ENCODE measurements around the gene RIPK4. TPM values are rescaled to one million over a fixed set of nuclear protein-coding genes. Genes with fewer than 3 reads are reported as not detected.

Gene RIPK4
- total RNA-seq, 3 donors from 2014 or later = 0.13 to 0.20 (median 0.19) TPM

- Mint-ChIP-seq H3K27me3 (ENCODE audit: low read depth) (peaks cover 56% of the 10 kb centered on the region), H3K4me3 (no peak overlapping the region), H3K9me3 (no peaks in the 10 kb centered on the region), H3K4me1 (ENCODE audit: low read depth) (peaks cover 3% of the 10 kb centered on the region), H3K36me3 (ENCODE audit: insufficient read depth) (no peaks in the 10 kb centered on the region)
- DNase-seq (no peak), ATAC-seq (no peak)
Measured at GRCh38 chr21:41759926-41760325, 6.9 kb downstream of the RIPK4 start.

GRCh38 chr21:41759214-41759840, 7.5 kb downstream of the RIPK4 start:
- no peak overlapping the region for H3K4me3 Mint-ChIP-seq
- H3K4me1 Mint-ChIP-seq (ENCODE audit: low read depth) = peaks cover 3% of the 10 kb centered on the region
- H3K9me3 Mint-ChIP-seq = no peaks in the 10 kb centered on the region
- no peaks in the 10 kb centered on the region for H3K36me3 Mint-ChIP-seq (ENCODE audit: insufficient read depth)
- ATAC-seq (no peak), DNase-seq (no peak)
- H3K27me3 Mint-ChIP-seq (ENCODE audit: low read depth) = peaks cover 51% of the 10 kb centered on the region

DNA sequence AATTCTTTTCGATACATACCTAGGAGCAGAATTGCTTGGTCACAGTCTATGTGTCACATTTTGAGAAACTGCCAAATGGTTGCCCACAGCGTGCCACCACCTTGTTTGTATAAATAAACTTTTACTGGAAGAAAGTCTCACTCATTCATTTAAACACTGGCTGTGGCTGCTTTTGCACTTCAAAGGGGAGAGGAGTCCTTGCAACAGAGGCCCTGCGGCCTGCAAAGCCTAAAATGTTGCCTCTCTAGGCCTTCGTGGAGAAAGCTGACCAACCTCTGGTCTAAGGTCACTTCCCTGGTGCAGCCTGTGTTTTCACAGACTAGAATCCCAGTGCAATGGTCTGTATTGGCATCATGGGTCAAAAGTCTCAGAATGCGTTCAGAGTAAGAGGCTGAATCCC, 8.3 kb downstream of the RIPK4 start:
- H3K27me3 Mint-ChIP-seq (ENCODE audit: low read depth) = peaks cover 46% of the 10 kb centered on the region
- H3K4me1 Mint-ChIP-seq (ENCODE audit: low read depth) = peaks cover 3% of the 10 kb centered on the region
- DNase-seq = no peak
- no peak overlapping the region for H3K4me3 Mint-ChIP-seq
- no peaks in the 10 kb centered on the region for H3K9me3 Mint-ChIP-seq
- ATAC-seq = no peak
- no peaks in the 10 kb centered on the region for H3K36me3 Mint-ChIP-seq (ENCODE audit: insufficient read depth)

- Mint-ChIP-seq H3K4me3 (no peak overlapping the region), H3K4me1 (ENCODE audit: low read depth) (no peaks in the 10 kb centered on the region), H3K36me3 (ENCODE audit: insufficient read depth) (no peaks in the 10 kb centered on the region), H3K27me3 (ENCODE audit: low read depth) (peaks cover 22% of the 10 kb centered on the region), H3K9me3 (no peaks in the 10 kb centered on the region)
- DNase-seq = no peak
- ATAC-seq = no peak
Measured at GRCh38 chr21:41755934-41756773, 10.7 kb downstream of the RIPK4 start.

DNA sequence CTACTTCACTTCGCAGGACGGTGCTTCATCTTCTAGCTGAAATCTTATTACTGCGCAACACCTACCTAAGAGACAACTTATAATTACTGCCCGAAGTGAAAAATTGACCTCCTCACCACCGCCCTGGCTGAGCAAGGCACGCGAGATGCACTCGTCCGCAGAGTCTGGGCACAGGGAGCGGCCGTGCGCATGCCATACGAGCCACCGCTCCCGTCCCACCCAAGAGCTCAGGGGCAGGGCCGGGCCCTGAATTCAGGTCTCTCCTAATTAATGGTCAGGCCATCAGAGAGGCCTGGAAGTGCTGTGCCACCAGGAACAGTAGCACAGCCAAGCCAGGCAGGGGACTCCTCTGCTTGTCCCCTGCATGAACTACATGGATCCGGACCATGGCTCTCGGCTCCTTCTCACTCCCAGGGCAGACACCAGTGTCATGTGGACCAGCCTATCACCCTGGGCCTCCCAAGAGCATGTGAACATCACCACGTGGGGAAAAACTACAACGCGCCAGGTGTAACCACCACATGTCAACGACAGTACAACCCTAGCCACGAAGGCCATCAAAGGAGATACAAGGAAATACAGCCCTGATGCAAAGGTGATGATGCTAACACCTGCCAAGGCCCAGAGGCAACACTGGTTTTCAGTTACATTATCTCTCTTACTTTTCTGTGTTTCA, 11.5 kb downstream of the RIPK4 start:
- Mint-ChIP-seq H3K36me3 (ENCODE audit: insufficient read depth) (no peaks in the 10 kb centered on the region), H3K4me1 (ENCODE audit: low read depth) (no peaks in the 10 kb centered on the region), H3K9me3 (no peaks in the 10 kb centered on the region), H3K4me3 (no peak overlapping the region), H3K27me3 (ENCODE audit: low read depth) (peaks cover 15% of the 10 kb centered on the region)
- DNase-seq (no peak), ATAC-seq (no peak)

GRCh38 chr21:41754479-41754891, 12.4 kb downstream of the RIPK4 start:
- Mint-ChIP-seq H3K9me3 (no peaks in the 10 kb centered on the region), H3K4me3 (no peak overlapping the region), H3K36me3 (ENCODE audit: insufficient read depth) (no peaks in the 10 kb centered on the region), H3K27me3 (ENCODE audit: low read depth) (peaks cover 5% of the 10 kb centered on the region), H3K4me1 (ENCODE audit: low read depth) (no peaks in the 10 kb centered on the region)
- DNase-seq (no peak), ATAC-seq (no peak)

DNA sequence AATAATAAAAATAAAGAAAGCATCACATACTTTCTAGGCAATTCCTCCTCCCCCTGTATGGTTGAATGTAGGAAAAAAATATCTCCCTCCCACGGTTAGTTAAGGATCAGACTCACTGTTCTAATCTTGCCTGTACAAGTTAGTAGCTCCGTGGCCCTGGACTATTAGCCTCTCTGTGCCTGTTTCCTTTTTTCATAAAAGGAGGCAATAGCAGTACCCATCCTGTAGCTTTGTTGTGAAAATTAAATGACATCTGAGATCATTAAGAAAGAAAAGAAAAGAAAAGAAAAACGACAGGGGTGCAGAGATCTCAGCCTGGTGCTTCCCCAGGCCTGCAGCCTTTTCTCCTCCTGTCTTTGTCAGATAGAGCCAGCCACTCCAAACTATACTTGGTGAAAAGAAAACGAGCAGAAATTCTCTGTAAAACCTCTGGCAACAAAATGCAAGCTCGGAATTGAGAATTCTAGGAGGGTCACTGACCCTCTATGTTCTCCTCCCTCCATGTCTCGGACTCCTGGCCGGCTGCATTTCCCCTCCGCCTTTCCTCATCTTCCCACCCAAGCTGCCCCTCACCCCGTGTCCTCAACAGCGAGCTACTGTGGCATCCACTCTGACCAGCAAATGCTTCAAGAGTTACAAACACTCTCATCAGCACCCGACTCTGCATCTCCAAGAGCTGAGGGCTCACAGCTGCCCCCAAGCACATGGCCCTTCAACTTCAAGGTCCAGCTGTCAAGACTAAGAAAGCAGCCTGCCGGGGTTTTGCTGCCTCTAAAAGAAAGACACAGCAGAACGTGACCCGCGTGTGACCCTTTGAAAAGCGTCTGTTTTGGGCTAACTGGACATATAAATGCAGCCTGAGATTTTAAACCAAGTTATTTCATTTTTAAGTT, 13.6 kb downstream of the RIPK4 start:
- Mint-ChIP-seq H3K9me3 (no peaks in the 10 kb centered on the region), H3K4me1 (ENCODE audit: low read depth) (no peaks in the 10 kb centered on the region), H3K27me3 (ENCODE audit: low read depth) (no peaks in the 10 kb centered on the region), H3K4me3 (no peak overlapping the region), H3K36me3 (ENCODE audit: insufficient read depth) (no peaks in the 10 kb centered on the region)
- ATAC-seq (no peak), DNase-seq (no peak)

DNA sequence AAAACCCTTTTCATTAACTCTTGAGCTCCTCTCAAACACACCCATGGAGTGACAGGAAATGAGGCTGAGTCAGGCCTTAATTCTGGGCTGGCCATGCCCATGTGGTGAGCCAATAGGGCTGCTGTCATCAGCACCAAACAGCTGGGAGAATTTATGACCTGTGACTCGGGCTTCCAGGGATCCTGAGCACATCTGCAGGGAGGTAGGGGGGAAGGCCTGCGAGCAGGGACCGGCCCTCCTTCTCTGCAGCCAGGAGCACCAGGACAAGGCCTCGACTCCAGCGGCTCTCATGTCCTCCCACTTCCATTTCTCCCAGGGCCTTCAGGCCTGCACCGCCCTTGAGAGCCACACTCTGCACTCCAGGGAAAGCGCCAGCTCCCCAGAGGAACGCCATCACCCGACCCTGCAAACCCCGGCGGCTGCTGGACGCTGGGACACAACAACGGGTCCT, 14.6 kb downstream of the RIPK4 start:
- ATAC-seq (no peak), DNase-seq (no peak)
- no peaks in the 10 kb centered on the region for H3K4me1 Mint-ChIP-seq (ENCODE audit: low read depth)
- no peaks in the 10 kb centered on the region for H3K9me3 Mint-ChIP-seq
- H3K4me3 Mint-ChIP-seq = no peak overlapping the region
- H3K36me3 Mint-ChIP-seq (ENCODE audit: insufficient read depth) = no peaks in the 10 kb centered on the region
- H3K27me3 Mint-ChIP-seq (ENCODE audit: low read depth) = no peaks in the 10 kb centered on the region

GRCh38 chr21:41751611-41752011, 15.2 kb downstream of the RIPK4 start:
- no peaks in the 10 kb centered on the region for H3K27me3 Mint-ChIP-seq (ENCODE audit: low read depth)
- ATAC-seq = no peak
- H3K9me3 Mint-ChIP-seq = no peaks in the 10 kb centered on the region
- H3K4me1 Mint-ChIP-seq (ENCODE audit: low read depth) = no peaks in the 10 kb centered on the region
- H3K36me3 Mint-ChIP-seq (ENCODE audit: insufficient read depth) = no peaks in the 10 kb centered on the region
- DNase-seq = no peak
- no peak overlapping the region for H3K4me3 Mint-ChIP-seq

- no peaks in the 10 kb centered on the region for H3K27me3 Mint-ChIP-seq (ENCODE audit: low read depth)
- no peak for ATAC-seq
- DNase-seq = no peak
- H3K36me3 Mint-ChIP-seq (ENCODE audit: insufficient read depth) = no peaks in the 10 kb centered on the region
- H3K4me3 Mint-ChIP-seq = no peak overlapping the region
- H3K4me1 Mint-ChIP-seq (ENCODE audit: low read depth) = no peaks in the 10 kb centered on the region
- no peaks in the 10 kb centered on the region for H3K9me3 Mint-ChIP-seq
Measured at GRCh38 chr21:41750532-41751151, 16.2 kb downstream of the RIPK4 start.

DNA sequence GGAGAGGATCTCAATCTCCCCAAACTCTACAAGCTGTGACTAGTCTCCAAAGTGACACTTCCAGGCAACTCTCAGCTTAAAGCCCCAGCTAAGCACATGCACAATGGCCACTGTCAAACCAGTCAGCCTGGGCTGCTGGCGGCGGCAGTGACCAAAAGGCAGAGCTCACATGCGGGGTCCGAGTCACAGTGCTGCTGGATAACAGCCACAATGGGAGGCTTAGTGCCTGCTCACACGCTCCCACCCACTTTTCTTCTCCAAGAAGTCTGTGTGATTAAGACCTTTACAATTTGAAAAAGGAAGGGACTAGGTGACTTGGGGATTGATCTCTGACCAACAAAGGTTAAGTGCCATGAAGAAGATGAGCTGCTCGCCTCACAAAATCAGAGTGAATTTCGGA, 16.8 kb downstream of the RIPK4 start:
- ATAC-seq = no peak
- H3K4me3 Mint-ChIP-seq = no peak overlapping the region
- H3K4me1 Mint-ChIP-seq (ENCODE audit: low read depth) = no peaks in the 10 kb centered on the region
- no peaks in the 10 kb centered on the region for H3K27me3 Mint-ChIP-seq (ENCODE audit: low read depth)
- no peak for DNase-seq
- H3K36me3 Mint-ChIP-seq (ENCODE audit: insufficient read depth) = no peaks in the 10 kb centered on the region
- H3K9me3 Mint-ChIP-seq = no peaks in the 10 kb centered on the region

- H3K4me1 Mint-ChIP-seq (ENCODE audit: low read depth) = no peaks in the 10 kb centered on the region
- no peak for ATAC-seq
- no peaks in the 10 kb centered on the region for H3K9me3 Mint-ChIP-seq
- H3K27me3 Mint-ChIP-seq (ENCODE audit: low read depth) = no peaks in the 10 kb centered on the region
- no peak overlapping the region for H3K4me3 Mint-ChIP-seq
- DNase-seq = no peak
- H3K36me3 Mint-ChIP-seq (ENCODE audit: insufficient read depth) = no peaks in the 10 kb centered on the region
Measured at GRCh38 chr21:41749286-41749685, 17.6 kb downstream of the RIPK4 start.

DNA sequence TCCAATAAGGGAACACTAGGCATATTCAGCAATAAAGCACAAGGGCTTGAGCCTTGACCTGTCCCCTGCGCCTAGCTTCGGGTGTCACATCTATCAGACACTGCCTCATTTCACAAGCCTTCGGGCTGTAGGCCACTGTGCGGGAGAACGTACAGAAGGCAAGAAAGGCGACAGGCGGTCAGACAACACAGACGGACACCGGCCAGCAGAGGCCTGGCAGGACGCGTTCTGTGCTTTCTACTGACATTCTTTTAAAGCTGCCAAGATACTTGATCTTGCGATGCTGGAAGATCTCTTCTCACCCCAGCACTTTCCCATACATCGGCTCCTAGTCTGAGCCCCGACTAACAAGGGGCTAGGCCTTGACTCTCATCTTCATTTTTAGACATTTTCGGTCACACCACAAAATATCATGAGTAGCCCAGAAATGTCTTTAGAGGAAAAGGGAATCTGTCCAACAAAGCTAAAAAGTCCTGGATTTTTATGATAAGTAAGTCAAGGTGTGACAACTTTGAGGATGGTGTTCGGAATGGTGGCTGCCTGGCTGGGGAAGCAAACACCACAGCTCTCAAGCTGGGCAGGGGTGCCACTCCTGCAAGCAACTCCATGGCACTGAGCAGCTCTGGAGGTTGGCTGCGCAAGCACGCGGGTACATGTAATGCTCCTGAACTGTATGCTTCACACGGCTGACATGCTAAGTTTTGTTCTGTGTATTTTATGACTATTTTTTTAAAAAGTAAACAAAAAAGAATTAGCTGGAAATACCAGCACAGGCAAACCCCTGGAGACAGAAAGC, 18.7 kb downstream of the RIPK4 start:
- DNase-seq (no peak), ATAC-seq (no peak)
- Mint-ChIP-seq H3K9me3 (no peaks in the 10 kb centered on the region), H3K27me3 (ENCODE audit: low read depth) (no peaks in the 10 kb centered on the region), H3K36me3 (ENCODE audit: insufficient read depth) (no peaks in the 10 kb centered on the region), H3K4me1 (ENCODE audit: low read depth) (no peaks in the 10 kb centered on the region), H3K4me3 (no peak overlapping the region)

All from activated T-cell treated with anti-CD3 and anti-CD28 coated beads, Interleukin-2, amount 50 U/mL, for 4 hours (primary cell).